ENCODE results near the gene AGBL1.
"Not testable (repeated sequence)": the region's sequence is repeated elsewhere in the genome, so short reads cannot be mapped to it uniquely, and the experiment has no call there.

Gene AGBL1

DNA sequence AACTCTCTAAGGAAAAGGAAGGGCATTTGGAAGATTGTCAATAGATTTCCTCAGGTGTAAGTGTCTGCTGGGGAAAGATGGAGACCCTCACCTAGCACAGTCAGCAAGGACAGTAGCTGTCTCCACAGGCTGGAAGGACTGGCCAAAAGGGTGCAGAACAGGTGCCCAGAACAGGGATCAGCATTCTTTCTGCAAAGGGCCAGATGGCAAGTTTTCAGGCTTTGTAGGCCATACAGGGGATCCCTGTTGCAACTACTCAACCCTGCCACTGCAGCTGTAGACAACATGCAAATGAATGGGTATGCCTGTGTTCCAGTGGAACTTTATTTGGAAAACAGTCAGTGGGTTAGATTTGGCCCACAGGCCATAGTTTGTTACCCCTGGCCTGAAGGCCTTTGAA is 8.1 kb downstream of the AGBL1 start:
- DNase-seq: no peak

GRCh38 chr15:86089422-86089821 is 9.8 kb downstream of the AGBL1 start:
- DNase-seq: no peak

DNA sequence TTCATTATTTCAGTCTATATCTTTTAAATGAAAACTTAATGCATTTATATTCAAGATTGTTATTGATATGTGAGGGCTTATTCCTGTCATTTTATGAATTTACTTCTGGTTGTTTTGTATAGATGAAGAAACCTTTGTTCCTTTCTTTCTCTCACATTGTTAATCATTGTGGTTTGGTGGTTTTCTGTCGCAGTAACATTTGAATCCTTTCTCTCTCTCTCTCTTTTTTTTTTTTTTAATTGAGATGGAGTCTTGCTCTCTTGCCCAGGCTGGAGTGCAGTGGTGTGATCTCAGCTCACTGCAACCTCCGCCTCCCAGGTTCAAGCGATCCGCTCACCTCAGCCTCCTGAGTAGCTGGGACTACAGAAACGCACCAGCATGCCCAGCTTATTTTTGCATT is 22.1 kb downstream of the AGBL1 start:
- DNase-seq: no peak

- DNase-seq: no peak
These were observed 24.2 kb downstream of the AGBL1 start for GRCh38 chr15:86103825-86104224.

DNA sequence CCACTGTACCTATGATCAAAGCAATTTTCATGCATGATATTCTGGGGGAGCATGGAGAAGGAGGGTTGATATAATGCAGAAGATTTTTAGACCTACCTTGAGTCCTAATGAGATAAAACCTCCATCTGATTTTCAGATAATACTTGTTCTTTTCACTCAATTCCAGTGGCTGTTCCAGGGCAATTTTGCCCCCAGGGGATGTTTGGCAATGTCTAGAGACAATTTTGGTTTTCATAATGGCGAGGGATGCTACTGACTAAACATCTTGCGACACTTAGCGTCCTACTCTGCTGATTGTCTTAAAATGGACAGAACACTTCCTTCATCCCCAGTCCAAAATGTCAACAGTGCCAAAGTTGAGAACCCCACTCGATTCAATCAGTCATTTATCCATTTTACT is 26.6 kb downstream of the AGBL1 start:
- no peak for DNase-seq

DNA sequence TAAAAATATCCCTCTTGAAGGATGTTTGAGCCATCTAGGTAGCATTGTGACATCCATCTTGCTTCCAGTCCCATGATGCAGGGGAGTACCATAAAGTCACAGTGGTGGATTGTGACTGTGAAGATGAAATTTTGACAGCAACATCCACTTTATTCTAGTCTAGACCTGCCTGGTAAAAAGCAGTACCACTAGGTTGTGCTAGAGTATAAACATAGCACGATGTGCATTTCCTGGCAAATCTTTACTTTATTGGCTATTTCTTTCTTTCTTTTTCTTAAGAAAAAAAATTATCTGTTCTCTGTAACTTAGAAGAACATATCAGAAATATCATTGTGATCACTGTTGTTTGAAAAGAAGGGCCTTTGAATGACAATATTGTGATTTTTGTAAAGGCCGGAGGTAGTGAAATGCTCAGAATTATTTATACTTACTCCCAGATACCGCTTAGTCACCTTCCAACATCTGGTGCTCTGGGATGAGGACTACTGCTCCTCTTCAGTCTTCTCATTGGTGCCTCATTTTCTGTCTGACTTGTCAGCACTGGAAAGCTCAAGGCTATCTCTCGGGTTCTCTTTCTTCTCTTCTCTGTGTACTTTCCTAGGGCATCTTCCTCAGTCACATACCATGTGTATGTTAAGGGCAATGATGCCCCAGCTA is 35.6 kb downstream of the AGBL1 start:
- DNase-seq: no peak

DNA sequence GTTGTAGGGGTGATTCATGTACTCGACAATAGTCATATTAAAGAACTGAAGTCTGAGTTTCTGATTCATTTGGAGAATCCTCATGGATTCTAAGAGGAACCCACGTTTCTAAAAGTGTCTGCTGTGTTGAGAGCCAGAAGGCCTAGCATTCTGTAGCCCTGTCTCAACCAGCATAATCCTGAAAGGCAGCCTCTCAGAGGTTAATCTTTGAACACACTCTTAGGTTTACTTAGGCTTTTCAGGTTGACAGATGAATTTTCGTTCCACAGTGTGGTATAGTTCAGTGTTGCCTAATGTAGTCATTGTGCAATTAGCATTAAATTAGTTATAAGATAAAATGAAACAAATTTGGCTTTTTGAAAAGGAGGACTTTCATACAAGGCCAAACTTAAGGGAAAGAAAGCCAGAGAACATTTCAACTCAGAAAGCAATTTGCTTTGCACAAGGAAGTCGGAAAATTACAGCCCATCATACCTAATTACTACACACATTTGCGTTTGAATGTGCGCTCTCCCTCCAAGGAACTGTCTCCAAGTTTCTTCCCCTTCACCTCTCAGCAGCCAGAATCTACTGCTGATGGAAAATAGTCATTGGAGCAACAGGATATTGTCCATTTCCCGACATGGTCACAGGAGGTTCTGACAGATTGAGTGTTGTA is 42.0 kb downstream of the AGBL1 start:
- DNase-seq: no peak

DNA sequence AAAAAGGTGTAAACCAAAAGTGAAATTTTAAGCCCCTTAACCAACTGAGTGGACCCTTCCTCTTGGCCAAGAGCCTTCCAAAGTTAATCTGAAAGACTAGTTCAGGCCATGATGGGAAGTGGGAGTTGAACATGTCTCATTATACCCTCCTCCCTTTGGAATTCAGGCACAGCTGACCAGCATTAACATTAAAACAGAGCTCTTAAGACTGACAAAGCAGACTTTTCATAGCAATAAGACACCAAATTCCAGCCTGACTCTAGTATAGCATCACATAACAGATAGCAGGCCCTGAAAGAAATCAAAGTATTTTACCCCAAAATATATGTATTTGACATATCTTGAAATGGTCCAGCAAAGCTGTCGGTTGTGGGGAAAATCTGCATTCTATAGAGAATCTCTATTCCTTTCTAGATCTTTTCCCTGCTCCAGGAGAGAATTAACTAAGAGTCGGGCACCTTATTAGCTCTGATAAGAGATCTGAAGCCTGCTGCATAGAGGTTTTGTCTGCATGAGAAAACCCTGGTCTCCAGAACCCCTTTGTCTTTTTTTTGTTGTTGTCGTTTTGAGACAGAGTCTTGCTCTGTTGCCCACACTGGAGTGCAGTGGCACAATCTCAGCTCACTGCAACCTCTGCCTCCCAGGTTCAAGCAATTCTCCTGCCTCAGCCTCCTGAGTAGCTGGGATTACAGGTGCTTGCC is 43.2 kb downstream of the AGBL1 start:
- DNase-seq: not testable (repeated sequence)

DNA sequence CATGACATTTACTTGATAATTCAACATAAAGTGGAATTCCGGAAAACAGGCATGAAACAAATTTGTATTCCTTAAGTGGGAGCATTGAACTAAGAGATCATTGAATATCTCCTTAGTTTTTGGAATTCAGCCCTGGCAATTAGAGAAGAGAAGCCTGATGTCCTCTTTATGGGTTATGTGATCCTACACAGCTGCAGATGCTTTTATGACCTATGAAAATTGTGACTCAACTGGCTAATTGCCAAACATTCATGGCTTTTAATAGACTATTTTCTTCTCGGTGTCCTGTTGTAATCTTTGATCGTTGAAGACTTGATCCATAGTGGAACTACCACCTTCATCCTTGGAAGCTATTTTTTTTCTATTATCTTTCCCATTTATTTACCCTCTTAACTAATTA is 46.1 kb downstream of the AGBL1 start:
- no peak for DNase-seq

GRCh38 chr15:86127547-86127946 is 47.9 kb downstream of the AGBL1 start:
- no peak for DNase-seq

GRCh38 chr15:86135041-86135440 is 55.4 kb downstream of the AGBL1 start:
- DNase-seq: no peak

GRCh38 chr15:86136861-86137260 is 57.2 kb downstream of the AGBL1 start:
- DNase-seq: no peak

DNA sequence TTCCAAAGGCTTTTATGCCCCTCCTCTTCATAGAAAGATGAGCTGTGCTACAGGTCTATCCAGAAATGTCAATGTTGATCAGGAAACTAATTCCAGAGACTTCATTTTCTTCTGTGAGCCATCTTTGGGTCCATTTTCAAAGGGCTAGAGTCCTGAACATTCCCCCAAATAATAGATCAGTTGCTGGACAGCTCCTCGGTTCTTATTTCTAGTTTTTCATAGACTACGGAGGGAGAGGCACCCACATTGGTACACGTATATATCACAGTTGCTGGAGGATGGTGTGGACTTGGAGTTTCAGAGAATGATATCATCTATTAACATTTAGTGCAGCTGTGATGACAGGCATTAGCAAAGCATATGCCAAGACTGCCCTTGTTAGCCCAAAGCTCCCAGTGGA is 59.1 kb downstream of the AGBL1 start:
- no peak for DNase-seq

- DNase-seq: no peak
These were observed 60.2 kb downstream of the AGBL1 start for GRCh38 chr15:86139828-86140227.

- DNase-seq: no peak
These were observed 75.0 kb downstream of the AGBL1 start for GRCh38 chr15:86154705-86155104.

DNA sequence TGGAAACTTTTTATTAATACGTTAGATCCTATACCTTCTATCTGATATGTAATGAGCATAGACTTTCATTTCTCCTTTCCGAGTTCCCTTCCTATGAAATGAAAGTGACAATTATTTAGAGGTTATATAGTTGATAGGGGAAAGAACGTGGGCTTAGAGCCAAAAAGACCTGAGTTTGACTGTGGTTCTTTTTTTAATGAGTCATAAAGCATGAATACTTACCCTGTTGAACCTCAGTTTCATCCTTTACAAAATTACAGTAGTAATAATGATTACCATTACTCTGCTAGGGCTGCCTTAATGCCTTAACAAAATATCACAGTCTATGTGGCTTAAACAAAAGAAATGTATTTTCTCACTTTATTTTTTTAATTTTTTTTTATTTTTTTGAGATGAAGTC is 75.9 kb downstream of the AGBL1 start:
- no peak for DNase-seq

GRCh38 chr15:86157606-86158293 is 78.1 kb downstream of the AGBL1 start:
- DNase-seq: no peak

DNA sequence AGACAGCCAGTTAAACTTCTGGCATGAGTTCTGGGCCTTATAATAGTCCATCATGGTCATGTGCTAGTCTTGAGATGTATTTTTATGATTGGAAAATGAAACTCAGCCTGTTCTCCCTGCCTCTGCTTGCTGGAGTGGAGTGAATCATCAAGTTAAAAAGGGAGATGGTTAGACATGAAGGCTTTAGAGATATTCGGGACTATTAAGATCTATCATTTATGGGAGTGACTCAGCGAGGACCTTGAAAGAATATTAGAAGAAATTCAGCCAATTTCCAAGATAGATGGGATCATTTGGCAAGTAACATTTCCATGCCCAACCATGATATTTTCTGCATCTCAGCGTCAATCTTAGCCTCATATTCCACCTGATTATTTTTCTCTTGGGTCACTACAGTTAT is 79.8 kb downstream of the AGBL1 start:
- no peak for DNase-seq

GRCh38 chr15:86161250-86161649 is 81.6 kb downstream of the AGBL1 start:
- DNase-seq: no peak

GRCh38 chr15:86162172-86162591 is 82.5 kb downstream of the AGBL1 start:
- no peak for DNase-seq

DNA sequence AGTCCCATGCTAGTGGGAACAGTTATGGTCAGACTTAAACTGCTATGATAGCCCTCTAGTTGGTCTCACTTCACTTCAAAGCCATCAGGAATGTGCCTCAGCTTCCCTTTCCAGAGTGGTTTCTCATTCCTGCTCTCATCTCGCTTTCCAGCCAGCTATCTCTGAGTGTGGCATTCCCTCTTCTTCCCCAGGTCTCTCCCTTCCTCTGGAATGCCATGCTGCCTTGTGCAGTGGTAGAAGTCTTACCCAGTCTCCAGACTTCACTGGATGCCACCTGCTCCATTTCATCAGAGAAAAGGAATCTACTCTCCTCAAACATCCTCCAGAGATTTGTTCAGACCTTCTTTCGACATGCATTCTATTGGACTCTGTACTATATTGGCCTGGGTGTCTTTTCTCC is 83.0 kb downstream of the AGBL1 start:
- DNase-seq: no peak

- no peak for DNase-seq
These were observed 84.1 kb downstream of the AGBL1 start for GRCh38 chr15:86163816-86164215.

- DNase-seq: no peak
These were observed 84.7 kb downstream of the AGBL1 start for GRCh38 chr15:86164232-86164898.

Data from NCI-H1417 treated with DMSO at 0.1 percent for 48 hours (cell line).